ENCODE data around the gene OXCT2. TPM values are rescaled to one million over a fixed set of nuclear protein-coding genes. Genes with fewer than 3 reads are reported as not detected.
A peak's percentile ranks its signal among the peaks of the same experiment; 100 is the strongest.
"Not testable (repeated sequence)": the region's sequence is repeated elsewhere in the genome, so short reads cannot be mapped to it uniquely, and the experiment has no call there.

OXCT2 gene
- not detected in 2 replicates for total RNA-seq (2014; rRNA removed; shearing (Covaris generic))

- DNase-seq (ENCODE audit: low spot score), result not testable (repeated sequence)
Observed at GRCh38 chr1:39771022-39771532, at the start of gene OXCT2. Gene OXCT2 (minus strand): TSS chr1:39771348. CDS start chr1:39771255, 93 bp downstream.

DNA sequence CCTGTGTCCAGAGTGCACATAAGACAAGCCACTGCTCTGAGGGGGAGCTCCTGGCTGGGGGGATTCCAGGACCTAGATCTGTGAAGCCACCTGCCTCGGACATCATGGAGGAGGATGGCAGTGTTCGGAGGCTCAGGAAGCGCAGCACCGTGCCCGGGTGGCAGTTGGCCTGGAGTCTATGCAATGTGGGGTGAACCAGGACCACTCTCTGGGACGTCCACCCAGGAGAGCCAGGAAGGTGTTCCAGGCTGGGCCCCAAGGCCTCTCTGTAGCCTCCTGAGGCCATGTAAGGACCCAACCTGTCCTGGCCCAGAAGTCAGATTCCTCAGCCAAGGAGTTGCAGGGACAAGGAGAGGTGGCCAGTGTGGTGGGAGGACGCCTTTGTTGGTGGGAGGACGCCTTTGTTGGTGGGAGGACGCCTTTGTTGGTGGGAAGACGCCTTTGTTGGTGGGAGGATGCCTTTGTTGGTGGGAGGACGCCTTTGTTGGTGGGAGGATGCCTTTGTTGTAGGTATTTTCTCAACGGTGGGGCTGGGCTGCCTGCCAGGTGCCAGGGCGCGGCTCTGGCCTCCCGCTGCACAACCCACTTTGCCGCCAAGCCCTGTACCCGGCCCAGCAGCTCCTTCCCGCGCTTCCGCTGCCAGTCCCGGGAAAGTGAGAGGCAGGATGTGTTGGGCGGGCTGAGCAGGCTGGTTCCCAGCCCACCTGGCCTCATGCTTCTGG lies 48.1 kb upstream of the OXCT2 start:
- DNase-seq (ENCODE audit: low spot score), result no peak

DNA sequence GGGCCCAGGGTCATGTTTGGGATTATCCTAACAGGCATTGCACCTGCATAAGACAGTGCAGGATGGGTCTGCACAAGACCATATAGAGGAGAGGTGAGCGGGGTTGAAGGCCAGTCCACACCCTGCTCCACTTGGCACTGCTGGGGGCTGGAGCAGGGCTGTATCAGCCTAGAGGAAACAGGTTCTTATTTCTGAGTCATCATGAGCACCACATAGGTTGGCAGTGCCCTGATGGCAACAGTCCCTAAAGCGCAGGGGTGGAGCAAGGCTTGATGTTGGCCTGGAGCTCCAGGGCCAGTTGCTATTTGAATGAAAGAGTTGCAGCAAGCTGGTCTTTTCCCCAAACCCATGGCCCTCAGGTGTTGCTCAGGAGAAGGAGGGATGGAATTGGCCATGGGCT lies 47.3 kb upstream of the OXCT2 start:
- no peak for DNase-seq (ENCODE audit: low spot score)

GRCh38 chr1:39817091-39817932 lies 46.2 kb upstream of the OXCT2 start:
- peak; percentile 25 for DNase-seq (ENCODE audit: low spot score)

DNA sequence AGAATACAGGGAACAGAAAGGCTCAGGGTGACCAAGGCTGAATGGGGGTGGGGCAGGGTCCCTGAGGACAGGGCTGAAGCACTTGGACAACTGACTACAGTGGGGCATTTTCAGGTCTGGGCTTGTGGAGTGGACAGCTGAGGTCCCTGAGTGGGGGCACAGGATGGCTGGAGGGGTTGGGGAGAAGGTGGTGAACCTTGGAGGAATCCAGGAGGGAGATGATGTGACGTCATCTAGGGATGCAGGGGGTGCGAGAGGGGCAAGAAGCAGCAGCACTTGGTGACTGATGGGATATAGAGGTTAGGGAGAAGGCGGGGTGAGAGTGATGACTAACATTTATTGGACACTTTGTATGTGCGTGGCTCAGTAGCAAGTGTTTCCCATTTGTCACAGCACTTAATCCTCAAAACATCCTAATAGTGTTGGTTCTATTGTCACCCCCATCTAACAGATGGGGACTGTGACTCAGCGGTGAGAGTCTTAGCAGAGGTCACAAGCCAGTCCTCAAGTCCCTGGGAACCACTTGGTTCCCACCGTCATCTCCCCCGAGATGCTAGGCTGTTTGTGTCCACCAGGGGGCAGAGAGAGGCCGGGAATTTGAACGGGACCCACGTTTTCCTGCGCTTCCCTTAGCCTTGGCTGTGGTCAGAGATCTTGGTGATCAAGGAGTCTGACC lies 45.4 kb upstream of the OXCT2 start:
- peak; percentile 90 for DNase-seq (ENCODE audit: low spot score)

DNA sequence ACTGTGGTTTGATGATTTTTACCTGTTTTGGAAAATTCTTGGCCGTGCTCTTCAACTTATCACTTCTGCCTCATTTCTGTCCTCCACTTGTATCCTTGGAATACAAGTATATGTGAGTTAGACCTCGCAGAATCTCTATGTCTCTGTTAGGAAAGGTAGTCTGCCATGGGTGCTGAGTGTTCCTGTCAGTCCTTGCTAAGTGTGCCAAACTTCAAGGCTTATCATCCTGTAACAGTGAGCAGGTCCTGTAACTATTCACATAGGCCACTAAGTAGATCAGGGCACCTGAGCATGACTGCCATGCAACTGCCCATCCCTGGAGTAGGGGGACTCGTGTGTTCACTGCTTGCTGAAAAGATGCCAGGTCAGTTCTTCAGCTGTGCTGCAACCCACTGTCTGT lies 41.8 kb upstream of the OXCT2 start:
- DNase-seq (ENCODE audit: low spot score), result no peak

- no peak for DNase-seq (ENCODE audit: low spot score)
Observed at GRCh38 chr1:39808784-39809517, 37.8 kb upstream of the OXCT2 start.

- DNase-seq (ENCODE audit: low spot score), result no peak
Observed at GRCh38 chr1:39805385-39805784, 34.2 kb upstream of the OXCT2 start.

GRCh38 chr1:39802496-39803260 lies 31.5 kb upstream of the OXCT2 start:
- DNase-seq (ENCODE audit: low spot score), result no peak

GRCh38 chr1:39800471-39800835 lies 29.3 kb upstream of the OXCT2 start:
- DNase-seq (ENCODE audit: low spot score), result no peak

DNA sequence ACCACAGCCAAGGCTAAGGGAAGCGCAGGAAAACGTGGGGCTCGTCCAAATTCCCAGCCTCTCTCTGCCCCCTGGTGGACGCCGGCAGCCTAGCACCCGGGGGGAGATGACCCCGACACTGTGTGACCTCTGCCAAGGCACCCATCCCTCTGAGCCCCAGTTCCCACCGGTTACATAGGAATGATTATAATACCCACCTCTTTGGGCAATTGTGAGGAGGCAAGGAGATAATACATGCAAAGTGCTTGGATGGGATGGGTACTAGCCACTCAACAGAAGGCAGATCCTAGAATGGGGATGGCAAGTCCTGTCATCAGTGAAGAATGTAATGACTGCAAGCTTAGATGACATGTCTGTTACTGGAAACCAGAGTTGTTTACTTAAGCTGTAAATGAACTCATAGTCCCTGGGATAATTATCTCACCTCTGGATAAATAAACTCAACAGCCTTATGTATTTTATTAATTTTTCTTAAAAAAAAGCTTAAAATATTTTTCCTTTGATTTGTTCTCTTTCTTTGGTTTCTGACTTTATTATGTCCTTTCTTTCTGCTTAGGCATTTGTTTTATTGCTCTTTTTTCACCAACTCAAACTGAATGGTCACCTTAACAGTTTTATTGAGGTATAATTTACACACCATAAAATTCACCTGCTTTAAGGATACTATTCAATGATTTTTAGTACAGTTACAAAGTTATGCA lies 28.8 kb upstream of the OXCT2 start:
- peak; percentile 76 for DNase-seq (ENCODE audit: low spot score)

- DNase-seq (ENCODE audit: low spot score), result peak; percentile 76
Observed at GRCh38 chr1:39798859-39799769, 28.0 kb upstream of the OXCT2 start.

GRCh38 chr1:39795651-39796050 lies 24.5 kb upstream of the OXCT2 start:
- DNase-seq (ENCODE audit: low spot score), result no peak

DNA sequence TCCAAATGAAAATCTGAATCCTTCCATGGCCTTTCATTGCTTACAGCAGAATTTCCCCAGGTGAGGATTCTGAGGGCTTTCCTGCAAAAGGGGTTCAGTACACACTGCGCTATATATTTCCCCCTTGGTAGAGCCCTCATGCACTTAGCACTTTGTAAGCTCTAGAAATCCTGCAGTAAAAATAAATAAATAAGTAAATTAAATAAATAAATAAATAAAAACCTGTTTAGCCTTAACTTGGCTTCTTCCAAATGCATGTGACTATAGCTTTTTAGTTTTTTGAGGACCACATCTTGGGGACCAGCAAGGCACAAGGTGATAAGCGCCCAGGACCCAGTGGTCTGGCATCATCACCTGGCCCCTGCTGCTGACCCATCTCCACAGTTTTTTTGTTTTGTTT lies 20.7 kb upstream of the OXCT2 start:
- DNase-seq (ENCODE audit: low spot score), result no peak

DNA sequence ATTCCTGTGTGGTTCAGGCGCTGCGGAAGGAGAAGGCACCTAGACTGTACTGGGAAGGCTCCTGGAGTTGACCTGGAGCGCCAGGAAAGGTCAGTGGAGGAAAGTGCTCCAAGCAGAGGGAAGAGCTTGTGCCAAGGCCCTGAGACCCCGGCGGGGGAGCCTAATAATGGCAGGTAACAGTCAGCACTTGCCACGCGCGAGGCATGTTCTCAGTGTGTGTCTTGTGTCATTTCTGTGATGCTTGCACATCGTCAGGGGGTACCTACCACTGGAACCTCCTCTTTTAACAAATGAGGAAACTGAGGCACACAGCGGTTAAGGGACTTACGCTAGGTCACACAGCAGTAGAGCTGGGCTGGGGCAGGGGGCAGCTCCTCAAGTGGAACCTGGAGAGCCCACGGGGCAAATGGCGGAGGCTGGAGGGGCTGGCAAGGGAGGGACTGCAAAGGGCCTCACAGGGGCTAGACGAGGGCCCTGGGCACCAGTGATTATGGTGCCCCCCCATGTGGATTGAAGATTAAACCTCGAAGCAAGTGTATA lies 18.5 kb upstream of the OXCT2 start:
- no peak for DNase-seq (ENCODE audit: low spot score)

DNA sequence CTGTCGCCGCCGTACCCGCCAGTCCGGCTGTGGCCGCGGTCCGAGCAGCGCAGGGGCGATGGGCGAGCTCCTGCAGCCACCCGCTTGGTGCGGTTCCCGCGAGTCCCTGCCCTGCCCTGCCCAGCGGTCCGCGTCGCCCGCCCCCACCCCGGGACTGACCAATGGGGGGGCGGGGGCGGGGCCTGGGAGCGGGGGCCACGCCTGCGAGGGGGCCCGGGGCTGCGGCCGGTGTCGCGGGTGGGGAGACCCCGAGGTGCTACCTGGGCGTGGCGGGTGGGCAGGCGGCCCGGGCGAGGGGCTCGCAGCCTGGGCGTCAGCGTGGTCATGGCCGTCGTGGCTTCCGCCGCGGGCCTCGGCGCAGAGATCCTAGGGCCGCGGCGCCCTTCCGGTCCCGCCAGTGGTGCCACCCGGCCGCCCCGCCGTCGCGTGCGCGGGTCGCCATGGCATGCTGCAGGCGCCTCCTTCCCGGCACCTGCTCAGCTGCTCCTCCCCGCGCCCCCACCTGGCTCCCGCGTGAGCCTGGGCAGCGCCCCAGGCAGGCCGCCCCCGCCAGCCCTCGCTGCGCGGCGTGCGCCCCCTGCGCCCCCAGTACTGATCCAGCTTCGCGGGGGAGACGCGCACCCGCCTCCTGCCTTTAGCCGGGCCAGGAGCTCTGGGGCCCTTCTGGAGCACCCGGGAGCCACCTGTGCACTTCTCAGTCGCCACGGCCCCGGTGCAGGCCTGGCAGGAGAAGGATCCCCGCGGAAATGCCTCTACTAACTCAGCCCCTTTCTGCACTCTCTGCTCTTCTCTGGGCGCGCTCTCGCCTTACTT lies 17.8 kb upstream of the OXCT2 start, which contains the start of gene BMP8B:
BMP8B (minus strand) TSS at position 108 of the 813 bp plus-strand sequence. CDS start 380 bp downstream, outside the sequence.
- DNase-seq (ENCODE audit: low spot score), result no peak

- no peak for DNase-seq (ENCODE audit: low spot score)
Observed at GRCh38 chr1:39788426-39788757, 17.2 kb upstream of the OXCT2 start.

- not testable (repeated sequence) for DNase-seq (ENCODE audit: low spot score)
Observed at GRCh38 chr1:39787964-39788363, 16.8 kb upstream of the OXCT2 start.

Measured in A172 (cell line).